Right ventricle myocardium superior (tissue), 1 donor: ENCODE measurements around the gene ZNF384. TPM values are rescaled to one million over a fixed set of nuclear protein-coding genes. Genes with fewer than 3 reads are reported as not detected.
"Not testable (repeated sequence)": the region's sequence is repeated elsewhere in the genome, so short reads cannot be mapped to it uniquely, and the experiment has no call there.

ENCODE experiments used
- ATAC-seq: fragments of 200-7000 bp; cut with Tn5 transposase; one replicate; pipeline ENCODE4 v1.9.1; 2020; ENCODE audit warnings: mild to moderate bottlenecking; ENCODE audit not compliant: poor library complexity
- DNase-seq: peaks from one replicate; pipeline ENCODE4 v3.0.0-alpha.2; 2020
- intact Hi-C: fragments of 100-400 bp; cut with DNase I; formaldehyde crosslinking; loops from one replicate; pipeline ENCODE4 v1.11.2; 2022
- long read RNA-seq: library from polyadenylated mRNA; unstranded; transcript quantifications from one replicate; pipeline ENCODE4 v2.0.0, GENCODE V29; 2021
- total RNA-seq: library from RNA; stranded (reverse); fragmentation: NEBNext Ultra II Directional; extraction: Animal tissue kit (Norgen Biotek cat#: 25700); gene quantifications from one replicate; pipeline ENCODE4 v1.2.1, GENCODE V29; 2021
- donor health status: DM: no; HTN: yes; CAD: no; lungs with severe emphysema.

The ZNF384 gene
- 23.0 TPM for total RNA-seq
- long read RNA-seq, partial matches to known transcripts, result 15 of 45 reads
- long read RNA-seq, other reads (novel, unspliced or antisense), result 22 of 45 reads

DNA sequence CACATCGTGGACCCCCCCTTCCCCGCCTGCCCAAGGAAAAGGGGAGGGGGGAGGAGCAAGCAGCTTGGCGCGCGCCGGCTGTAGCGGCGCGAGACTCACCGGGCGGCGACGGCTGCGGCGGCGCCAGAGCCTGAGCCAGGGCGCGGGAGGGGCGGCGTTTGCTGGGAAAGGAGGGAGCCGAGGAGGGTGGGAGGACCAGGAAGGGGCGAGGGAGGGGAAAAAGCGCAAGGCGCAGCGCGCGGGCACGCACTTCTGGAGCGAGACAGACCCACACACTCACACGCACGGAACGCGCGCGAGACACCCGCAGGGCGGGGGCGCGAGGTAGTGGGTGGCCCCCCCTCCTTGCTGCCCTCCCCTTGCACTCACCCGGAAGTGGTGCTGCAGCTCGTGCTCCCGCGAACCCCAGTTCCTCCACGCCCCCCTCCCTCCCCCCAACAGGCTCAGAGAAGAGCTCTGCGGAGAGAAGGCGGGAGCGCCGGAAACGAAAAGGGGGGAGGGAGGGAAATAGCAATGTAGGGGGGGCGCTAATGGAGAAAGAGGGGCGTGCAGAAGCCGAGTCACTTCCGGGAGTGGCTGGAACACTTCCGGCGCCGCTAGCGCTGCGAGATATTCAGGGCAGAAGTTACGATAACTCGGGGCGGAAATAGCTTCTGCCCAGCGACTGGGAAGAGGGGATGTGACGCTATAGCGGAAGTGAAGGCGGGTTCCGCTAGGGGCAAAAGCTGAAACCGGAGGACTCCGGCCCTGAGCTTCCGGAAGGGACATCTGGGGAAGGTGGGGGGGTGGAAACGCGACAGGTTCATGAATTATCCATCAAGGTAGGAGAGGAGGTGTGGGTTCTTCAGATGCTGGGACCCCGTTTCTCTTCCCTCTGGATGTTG lies at the start of gene ZNF384:
TSS of gene ZNF384 (minus strand) at position 377 of the 884 bp plus-strand sequence. CDS start 9,855 bp downstream, outside the sequence.
- intact Hi-C loops, result no loop called here
- DNase-seq (peak; percentile 97), ATAC-seq (peak; percentile 94)

DNA sequence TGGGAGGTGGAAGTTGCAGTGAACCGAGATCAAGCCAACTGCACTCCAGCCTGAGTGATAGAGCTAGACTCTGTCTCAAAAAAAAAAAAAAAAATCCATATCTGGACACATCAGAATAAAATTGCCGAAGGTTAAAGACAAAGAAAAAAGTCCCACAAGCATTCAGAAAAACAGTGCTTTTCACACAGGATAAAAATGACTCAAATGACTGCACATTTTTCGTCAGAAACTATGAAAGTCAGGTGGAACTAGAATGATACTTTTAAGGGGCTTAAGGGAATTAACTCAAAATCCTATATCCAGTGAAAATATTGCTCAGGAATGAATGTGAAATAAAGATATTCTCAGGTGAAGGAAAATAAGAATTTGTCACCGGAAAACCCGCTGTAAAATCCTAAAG lies 47.6 kb upstream of the ZNF384 start:
- no peak for DNase-seq
- ATAC-seq, result no peak
- intact Hi-C loops, result loop anchor here (5.0 kb wide), 2 partner anchors 41 to 91 kb away; partner anchors contain the start of gene P3H3

DNA sequence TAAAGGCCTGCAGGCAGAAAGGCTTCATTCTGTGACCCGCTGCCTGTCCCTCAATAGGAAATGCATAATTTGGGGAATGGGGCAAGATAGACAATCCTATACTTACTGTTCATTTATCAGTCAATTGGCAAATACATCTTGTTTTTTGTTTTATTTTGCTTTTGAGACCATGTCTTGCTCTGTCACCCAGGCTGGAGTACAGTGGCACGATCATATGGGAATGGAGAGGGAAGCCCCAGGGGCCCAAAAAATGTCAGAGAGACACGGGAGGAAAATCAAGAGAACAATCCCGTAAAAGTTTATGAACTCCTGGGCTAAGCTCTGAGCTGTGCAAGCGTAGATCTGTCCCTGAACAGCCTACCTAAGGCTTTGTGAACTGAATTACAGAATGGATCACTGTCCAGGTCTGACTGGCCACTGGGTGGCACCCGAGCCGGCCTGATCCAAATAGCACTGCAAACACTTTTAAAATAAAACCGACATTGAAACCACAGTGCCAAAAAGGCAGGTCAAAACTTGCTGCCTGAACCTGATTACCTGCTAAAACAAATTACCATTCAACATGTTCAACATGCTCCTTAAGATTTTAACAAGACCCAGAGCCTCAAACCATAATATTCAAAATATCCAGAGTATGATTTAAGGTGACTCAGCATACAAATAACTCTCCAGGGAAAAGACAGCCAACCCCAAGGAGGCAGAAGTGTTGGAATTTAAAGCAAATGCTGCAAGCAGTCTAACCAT lies 46.4 kb upstream of the ZNF384 start:
- peak; percentile 85 for DNase-seq
- intact Hi-C loops, result loop anchor here (5.0 kb wide), 2 partner anchors 42 to 92 kb away; partner anchors contain the start of gene P3H3
- ATAC-seq, result peak; percentile 95

DNA sequence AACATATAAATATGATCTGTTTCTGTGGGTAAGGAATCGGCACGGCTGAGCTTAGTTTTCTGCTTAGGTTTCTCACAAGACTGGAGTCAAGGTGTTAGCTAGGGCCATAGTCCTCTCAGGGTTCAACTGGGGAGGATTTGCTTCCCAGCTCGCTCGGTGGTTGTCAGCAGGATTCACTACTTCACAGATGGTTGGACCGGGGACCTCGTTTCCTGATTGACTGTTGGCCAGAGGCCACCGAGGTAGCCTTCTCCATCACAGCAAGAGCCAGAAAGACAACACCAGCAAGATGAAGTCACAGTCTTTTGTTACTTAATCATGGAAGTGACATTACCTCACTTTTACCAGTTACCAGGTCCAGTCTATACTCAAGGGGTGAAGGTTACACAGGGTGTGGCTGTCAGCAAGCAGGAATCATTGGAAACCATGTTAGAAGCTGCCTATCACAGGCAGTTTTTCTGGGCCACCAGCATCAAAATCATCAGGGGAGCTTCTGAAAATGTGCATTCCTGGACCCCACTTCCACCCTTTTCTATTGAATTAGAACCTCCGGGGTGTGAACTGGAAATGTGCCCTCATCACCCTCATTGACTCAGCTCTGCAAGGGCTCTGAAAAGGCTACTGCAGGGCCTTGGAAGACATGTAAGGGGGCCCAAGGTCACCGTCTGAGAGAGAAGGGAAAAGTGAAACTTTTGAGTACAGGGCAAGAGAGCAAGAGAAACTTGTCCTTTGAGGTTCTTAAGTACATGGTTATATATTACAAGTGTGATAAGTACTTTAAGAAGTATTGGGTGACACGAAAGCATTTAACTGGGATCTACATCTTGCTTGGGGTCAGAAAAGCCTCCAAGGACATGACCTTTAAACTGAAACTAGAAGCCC lies 45.6 kb upstream of the ZNF384 start:
- ATAC-seq (no peak), DNase-seq (no peak)
- intact Hi-C loops, result loop anchor here (5.0 kb wide), 2 partner anchors 43 to 93 kb away; partner anchors contain the start of gene P3H3

DNA sequence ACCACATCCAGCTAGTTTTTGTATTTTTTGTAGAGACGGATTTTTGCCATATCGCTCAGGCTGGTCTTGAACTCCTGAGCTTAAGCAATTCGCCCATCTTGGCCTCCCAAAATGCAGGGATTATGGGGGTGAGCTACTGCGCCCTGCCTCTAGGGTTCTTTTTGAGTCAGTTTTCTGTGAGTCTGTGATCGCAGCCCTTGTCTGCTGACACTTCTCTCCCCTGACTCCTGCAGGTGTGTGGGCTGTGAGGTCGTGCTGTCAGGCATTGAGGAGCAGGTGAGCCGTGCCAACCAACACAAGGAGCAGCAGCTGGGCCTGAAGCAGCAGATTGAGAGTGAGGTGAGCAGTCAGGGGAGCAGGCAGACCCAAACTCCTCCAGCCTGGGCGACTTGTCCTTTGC lies 41.0 kb upstream of the ZNF384 start:
- ATAC-seq (no peak), DNase-seq (no peak)
- intact Hi-C loops, result no loop called here

DNA sequence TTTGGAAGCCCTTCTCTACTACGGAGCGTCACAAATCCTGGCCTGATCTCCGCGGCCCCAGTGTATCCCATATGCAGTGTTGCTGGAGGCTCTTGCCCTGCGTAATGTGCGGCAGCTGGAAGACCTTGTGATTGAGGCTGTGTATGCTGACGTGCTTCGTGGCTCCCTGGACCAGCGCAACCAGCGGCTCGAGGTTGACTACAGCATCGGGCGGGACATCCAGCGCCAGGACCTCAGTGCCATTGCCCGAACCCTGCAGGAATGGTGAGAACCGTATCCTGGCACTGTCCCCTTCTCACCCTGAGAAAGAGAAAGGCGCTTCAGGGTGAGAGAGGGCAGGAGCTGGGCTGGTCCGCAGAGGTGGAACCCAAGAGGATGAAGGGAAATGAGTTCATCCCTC lies 40.0 kb upstream of the ZNF384 start:
- DNase-seq (no peak), ATAC-seq (no peak)
- intact Hi-C loops, result no loop called here

DNA sequence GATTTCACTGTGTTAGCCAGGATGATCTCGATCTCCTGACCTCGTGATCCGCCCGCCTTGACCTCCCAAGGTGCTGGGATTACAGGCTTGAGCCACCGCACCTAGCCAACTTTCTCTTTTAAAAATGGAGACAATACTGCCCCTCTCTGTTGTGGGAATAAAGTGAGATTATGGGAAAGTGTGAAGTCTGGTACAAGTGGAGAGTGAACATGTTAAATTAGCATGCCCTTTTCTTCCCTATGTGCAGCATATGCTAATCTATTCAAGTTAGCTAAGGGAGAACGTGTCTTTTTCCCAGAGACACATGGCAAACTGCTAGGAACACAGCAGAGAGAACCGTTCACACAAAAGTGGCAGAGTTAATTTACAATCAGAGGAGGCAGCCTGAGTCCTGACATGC lies 36.2 kb upstream of the ZNF384 start:
- no peak for ATAC-seq
- DNase-seq, result no peak
- intact Hi-C loops, result no loop called here

DNA sequence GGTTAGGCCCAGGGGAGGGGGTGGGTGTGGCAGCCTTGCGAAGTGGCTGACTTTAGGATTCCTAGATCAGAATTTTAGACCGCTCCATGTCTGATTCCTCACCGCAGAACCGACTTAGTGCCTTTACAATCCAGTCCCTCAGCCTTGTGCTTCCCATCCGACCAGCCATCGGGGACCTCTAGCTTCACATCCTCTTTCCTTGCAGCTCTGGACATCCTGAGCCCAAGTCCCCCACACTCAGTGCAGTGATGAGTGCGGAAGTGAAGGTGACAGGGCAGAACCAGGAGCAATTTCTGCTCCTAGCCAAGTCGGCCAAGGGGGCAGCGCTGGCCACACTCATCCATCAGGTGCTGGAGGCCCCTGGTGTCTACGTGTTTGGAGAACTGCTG lies 35.2 kb upstream of the ZNF384 start:
- intact Hi-C loops, result no loop called here
- no peak for DNase-seq
- peak; percentile 4 for ATAC-seq

DNA sequence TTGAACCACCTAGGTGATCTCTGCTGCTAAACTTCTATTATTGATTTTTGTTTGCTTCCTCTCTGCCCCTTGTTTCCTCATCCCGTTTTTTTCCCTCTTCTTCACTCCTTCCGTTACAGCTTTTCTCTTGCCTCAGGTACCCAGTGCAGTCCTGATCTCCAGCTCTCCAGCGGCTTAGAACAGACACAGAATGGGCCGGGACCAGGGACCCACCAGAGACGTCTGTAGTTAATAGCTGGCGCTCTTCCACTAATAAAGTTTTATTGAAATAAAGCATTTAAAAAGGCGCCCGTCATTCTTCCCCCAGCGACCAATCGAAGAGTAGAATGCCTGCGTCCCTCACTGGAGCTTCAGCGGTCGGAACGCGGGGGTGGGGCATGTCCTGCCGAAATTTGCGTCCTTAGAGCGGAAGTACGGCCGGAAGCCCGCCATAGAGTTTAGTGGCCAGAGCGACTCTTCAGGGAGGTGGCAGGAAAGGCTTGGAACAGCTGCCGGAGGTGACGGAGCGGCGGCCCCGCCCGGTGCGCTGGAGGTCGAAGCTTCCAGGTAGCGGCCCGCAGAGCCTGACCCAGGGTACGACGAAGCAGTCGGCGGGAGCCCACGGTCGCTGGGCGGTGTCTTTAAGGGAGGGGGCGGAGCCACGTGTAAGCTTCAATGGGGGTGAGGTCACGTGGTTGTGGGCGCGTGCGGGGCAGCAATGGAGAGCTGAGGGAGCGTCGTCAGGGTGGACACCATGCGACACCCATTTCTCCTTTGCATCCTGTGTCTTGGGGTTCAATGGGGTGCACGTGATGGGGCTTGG lies 34.6 kb upstream of the ZNF384 start, which contains the start of gene COPS7A:
TSS of gene COPS7A (plus strand) at position 440 of the 802 bp plus-strand sequence. CDS start 611 bp downstream, outside the sequence.
- peak; percentile 99 for DNase-seq
- ATAC-seq, result peak; percentile 99

DNA sequence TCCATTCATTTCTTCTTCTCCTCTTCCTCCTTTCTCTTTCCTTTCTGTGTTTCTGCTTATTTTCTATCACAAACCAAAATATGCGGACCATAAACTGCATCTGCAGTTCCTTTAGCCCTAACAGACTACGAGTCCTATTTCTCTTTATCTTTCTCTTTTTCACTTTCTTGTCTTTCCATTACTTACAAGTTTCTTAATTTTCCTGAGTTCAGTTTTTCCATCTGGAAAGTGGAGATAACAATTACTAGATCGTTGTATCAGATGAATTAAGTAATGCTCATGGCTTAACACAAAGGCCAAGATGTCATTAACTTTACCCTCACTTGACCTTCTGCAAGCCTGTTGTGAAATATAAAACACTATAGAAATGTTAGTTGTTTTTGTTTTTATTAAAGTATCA lies 33.7 kb upstream of the ZNF384 start:
- ATAC-seq (no peak), DNase-seq (no peak)
- intact Hi-C loops, result no loop called here

More for the DNA sequence above, 34.6 kb upstream of the ZNF384 start, which contains the start of gene COPS7A:
- intact Hi-C loops, result no loop called here

DNA sequence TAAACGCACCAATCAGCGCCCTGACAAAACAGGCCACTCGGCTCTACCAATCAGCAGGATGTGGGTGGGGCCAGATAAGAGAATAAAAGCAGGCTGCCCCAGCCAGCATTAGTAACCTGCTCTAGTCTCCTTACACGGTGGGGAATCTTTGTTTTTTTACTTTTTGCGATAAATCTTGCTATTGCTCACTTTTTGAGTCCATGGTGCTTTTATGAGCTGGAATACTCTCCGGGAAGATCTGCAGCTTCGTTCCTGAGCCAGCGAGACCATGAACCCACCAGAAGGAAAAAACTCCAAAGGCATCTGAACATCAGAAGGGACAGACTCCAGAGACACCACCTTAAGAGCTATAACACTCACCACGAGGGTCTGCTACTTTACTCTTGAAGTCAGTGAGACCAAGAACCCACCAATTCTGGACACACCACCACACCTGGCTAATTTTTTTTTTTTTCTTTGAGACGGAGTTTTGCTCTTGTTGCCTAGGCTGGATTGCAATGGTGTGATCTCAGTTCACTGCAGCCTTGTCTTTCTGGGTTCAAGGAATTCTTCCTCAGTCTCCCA lies 27.8 kb upstream of the ZNF384 start:
- no peak for DNase-seq
- intact Hi-C loops, result no loop called here
- ATAC-seq, result no peak

DNA sequence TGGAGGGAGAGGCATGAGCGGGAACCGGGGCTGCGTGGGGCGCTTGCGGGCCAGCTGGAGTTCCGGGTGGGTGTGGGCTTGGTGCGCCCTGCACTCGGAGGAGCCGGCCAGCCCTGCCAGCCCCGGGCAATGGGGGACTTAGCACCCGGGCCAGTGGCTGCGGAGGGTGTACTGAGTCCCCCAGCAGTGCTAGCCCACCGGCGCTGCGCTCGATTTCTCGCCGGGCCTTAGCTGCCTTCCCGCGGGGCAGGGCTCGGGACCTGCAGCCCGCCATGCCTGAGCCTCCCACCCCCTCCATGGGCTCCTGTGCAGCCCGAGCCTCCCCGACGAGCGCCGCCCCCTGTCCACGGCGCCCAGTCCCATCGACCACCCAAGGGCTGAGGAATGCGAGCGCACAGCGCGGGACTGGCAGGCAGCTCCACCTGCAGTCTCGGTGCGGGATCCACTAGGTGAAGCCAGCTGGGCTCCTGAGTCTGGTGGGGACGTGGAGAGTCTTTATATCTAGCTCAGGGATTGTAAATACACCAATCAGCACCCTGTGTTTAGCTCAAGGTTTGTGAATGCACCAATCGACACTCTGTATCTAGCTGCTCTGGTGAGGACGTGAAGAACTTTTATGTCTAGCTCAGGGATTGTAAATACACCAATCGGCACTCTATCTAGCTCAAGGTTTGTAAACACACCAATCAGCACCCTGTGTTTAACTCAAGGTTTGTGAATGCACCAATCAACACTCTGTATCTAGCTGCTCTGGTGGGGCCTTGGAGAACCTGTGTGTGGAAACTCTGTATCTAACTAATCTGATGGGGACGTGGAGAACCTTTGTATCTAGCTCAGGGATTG lies 27.1 kb upstream of the ZNF384 start:
- DNase-seq, ATAC-seq, intact Hi-C loops: not testable (repeated sequence)

DNA sequence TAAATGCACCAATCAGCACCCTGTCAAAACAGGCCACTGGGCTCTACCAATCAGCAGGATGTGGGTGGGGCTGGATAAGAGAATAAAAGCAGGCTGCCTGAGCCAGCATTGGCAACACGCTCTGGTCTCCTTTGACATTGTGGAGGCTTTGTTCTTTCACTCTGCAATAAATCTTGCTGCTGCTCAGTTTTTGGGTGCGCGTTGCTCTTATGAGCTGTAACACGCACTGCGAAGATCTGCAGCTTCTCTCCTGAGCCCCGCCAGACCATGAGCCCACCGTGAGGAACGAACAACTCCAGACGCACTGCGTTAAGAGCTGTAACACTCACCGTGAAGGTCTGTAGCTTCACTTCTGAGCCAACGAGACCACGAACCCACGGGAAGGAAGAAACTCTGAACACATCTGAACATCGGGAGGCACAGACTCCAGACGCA lies 19.8 kb upstream of the ZNF384 start:
- DNase-seq (no peak), ATAC-seq (no peak)
- intact Hi-C loops, result no loop called here

DNA sequence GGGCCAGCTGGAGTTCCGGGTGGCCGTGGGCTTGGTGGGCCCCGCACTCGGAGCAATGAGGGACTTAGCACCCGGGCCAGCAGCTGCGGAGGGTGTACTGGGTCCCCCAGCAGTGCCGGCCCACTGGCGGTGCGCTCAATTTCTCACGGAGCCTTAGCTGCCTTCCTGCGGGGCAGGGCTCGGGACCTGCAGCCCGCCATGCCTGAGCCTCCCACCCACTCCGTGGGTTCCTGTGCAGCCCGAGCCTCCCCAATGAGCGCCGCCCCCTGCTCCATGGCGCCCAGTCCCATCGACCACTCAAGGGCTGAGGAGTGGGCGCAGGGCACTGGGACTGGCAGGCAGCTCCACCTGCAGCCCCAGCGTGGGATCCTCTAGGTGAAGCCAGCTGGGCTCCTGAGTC lies 19.2 kb upstream of the ZNF384 start:
- ATAC-seq, intact Hi-C loops, DNase-seq: not testable (repeated sequence)

DNA sequence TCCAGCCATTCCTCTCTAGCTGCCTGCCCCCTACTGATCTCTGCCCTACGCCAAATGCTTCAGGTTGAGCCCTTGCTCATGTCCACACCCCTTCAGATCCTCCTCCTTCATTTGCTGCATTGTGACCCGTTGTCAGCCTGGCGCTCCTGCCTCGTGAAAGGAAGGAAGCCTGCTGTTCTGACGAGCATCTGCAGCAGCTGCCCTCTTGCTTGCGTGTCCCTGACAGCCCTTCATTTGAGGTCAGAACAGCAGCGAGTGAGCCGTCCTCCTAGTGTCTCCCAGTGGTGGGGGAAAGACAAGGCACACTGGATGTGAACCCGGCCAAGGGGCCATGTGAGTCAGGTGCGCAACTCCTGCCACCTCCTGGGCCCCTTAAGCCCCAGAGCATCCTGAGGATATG lies 14.5 kb upstream of the ZNF384 start:
- DNase-seq (no peak), ATAC-seq (no peak)
- intact Hi-C loops, result no loop called here

DNA sequence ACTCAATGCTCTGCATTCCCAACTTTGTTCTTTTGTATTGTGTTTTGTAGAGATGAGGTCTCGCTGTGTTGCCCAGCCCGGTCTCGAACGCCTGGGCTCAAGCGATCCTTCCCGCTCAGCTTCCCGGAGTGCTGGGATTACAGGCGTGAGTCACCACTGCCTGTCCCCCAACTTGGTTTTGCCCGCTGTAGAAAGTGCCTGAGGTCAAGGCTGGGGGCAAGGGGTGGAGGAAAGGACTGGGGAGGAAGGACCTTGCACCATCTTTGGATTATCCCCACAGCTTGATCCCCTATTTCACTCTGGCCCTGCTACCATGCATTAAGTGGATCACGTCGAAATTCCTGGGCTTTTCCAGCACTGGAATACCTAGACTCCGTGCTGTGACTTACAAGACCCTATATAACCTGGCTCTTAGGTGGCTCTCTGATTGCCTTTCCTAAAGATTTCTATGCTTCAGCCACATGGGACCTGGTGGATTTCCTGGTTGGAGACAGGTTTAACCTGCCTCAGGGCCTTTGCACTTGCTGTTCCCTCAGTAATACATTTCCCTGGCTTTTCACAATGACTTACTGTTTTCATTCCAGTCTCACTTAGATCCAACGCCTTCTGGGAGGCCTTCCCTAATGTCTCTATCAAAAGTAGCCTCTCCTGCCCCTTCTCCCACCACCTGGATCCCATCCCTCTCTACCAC lies 12.0 kb upstream of the ZNF384 start:
- DNase-seq (no peak), ATAC-seq (no peak)
- intact Hi-C loops, result no loop called here
